ENCODE measurements around the gene C20orf96.

C20orf96 gene

GRCh38 chr20:311609-312008 is 21.1 kb upstream of the C20orf96 start:
- DNase-seq (ENCODE audit: low read depth), result no peak
- no peak for TF ChIP-seq CTCF (IDR thresholded peaks at IDR 0.05; ENCODE audit: insufficient read depth, low read depth, low read length, missing control alignments)
- H3K4me3 ChIP-seq (ENCODE audit: low read length), result no peak overlapping the region

GRCh38 chr20:310645-311044 is 20.1 kb upstream of the C20orf96 start:
- no peak overlapping the region for H3K4me3 ChIP-seq (ENCODE audit: low read length)
- DNase-seq (ENCODE audit: low read depth), result no peak
- TF ChIP-seq CTCF (IDR thresholded peaks at IDR 0.05; ENCODE audit: insufficient read depth, low read depth, low read length, missing control alignments), result no peak

GRCh38 chr20:309841-310644 is 19.5 kb upstream of the C20orf96 start:
- peak; percentile 72 for DNase-seq (ENCODE audit: low read depth)
- no peak for TF ChIP-seq CTCF (IDR thresholded peaks at IDR 0.05; ENCODE audit: insufficient read depth, low read depth, low read length, missing control alignments)

GRCh38 chr20:309306-309840 is 18.8 kb upstream of the C20orf96 start:
- no peak overlapping the region for H3K4me3 ChIP-seq (ENCODE audit: low read length)
- DNase-seq (ENCODE audit: low read depth), result no peak
- no peak for TF ChIP-seq CTCF (IDR thresholded peaks at IDR 0.05; ENCODE audit: insufficient read depth, low read depth, low read length, missing control alignments)

More at GRCh38 chr20:309841-310644, 19.5 kb upstream of the C20orf96 start:
- H3K4me3 ChIP-seq (ENCODE audit: low read length), result no peak overlapping the region

GRCh38 chr20:308427-309038 is 18.0 kb upstream of the C20orf96 start:
- DNase-seq (ENCODE audit: low read depth), result peak; percentile 87
- no peak for TF ChIP-seq CTCF (IDR thresholded peaks at IDR 0.05; ENCODE audit: insufficient read depth, low read depth, low read length, missing control alignments)
- no peak overlapping the region for H3K4me3 ChIP-seq (ENCODE audit: low read length)

- TF ChIP-seq CTCF (IDR thresholded peaks at IDR 0.05; ENCODE audit: insufficient read depth, low read depth, low read length, missing control alignments), result no peak
- no peak overlapping the region for H3K4me3 ChIP-seq (ENCODE audit: low read length)
Observed at GRCh38 chr20:305745-306144, 15.2 kb upstream of the C20orf96 start.

More at GRCh38 chr20:305745-306144, 15.2 kb upstream of the C20orf96 start:
- DNase-seq (ENCODE audit: low read depth), result no peak
